ENCODE results near the gene GPC2.

GPC2 gene

GRCh38 chr7:100120733-100121036 is 56.5 kb downstream of the GPC2 start:
- no peak overlapping the region for H3K9ac ChIP-seq (ENCODE audit: low read depth, low read length)

GRCh38 chr7:100119970-100120732 is 57.0 kb downstream of the GPC2 start:
- Histone ChIP-seq H3K4me3 (ENCODE audit: low read depth, low read length) (peak overlapping the region; percentile 95), H3K9me3 (ENCODE audit: control insufficient read depth, insufficient read depth, low read length) (no peaks in the 10 kb centered on the region), H3K9ac (ENCODE audit: low read depth, low read length) (peak overlapping the region; percentile 27), H3K36me3 (ENCODE audit: control insufficient read depth, insufficient read depth, low read length) (no peaks in the 10 kb centered on the region), H3K27me3 (ENCODE audit: control insufficient read depth, insufficient read depth, low read length) (no peaks in the 10 kb centered on the region), H3K4me1 (ENCODE audit: control insufficient read depth, insufficient read depth, low read length) (peaks cover 4% of the 10 kb centered on the region)

More at GRCh38 chr7:100120733-100121036, 56.5 kb downstream of the GPC2 start:
- H3K4me1 ChIP-seq (ENCODE audit: control insufficient read depth, insufficient read depth, low read length) = peaks cover 4% of the 10 kb centered on the region
- H3K36me3 ChIP-seq (ENCODE audit: control insufficient read depth, insufficient read depth, low read length) = no peaks in the 10 kb centered on the region
- H3K4me3 ChIP-seq (ENCODE audit: low read depth, low read length) = peak overlapping the region; percentile 95
- no peaks in the 10 kb centered on the region for H3K9me3 ChIP-seq (ENCODE audit: control insufficient read depth, insufficient read depth, low read length)
- H3K27me3 ChIP-seq (ENCODE audit: control insufficient read depth, insufficient read depth, low read length) = no peaks in the 10 kb centered on the region

Measured in iPS-15b (cell line).